Type B pancreatic cell (in vitro differentiated cells): ENCODE results near the gene BAZ2A. TPM values are rescaled to one million over a fixed set of nuclear protein-coding genes. Genes with fewer than 3 reads are reported as not detected.
"Not testable (repeated sequence)": the region's sequence is repeated elsewhere in the genome, so short reads cannot be mapped to it uniquely, and the experiment has no call there.

ENCODE experiments used
- DNase-seq: peaks from one replicate; pipeline ENCODE4 v3.0.0; 2021; ENCODE audit warnings: mixed read lengths; ENCODE audit not compliant: unreplicated experiment; ENCODE audit errors: extremely low spot score
- H3K27ac Mint-ChIP-seq: 2 replicates; pipeline ENCODE4 v1.8.0; 2021; ENCODE audit warnings: mild to moderate bottlenecking, mixed read lengths
- H3K27me3 Mint-ChIP-seq: 2 replicates; pipeline ENCODE4 v1.8.0; 2021; ENCODE audit warnings: mixed read lengths
- H3K36me3 Mint-ChIP-seq: 2 replicates; pipeline ENCODE4 v1.8.0; 2021; ENCODE audit warnings: mixed read lengths
- H3K4me1 Mint-ChIP-seq: one replicate; pipeline ENCODE4 v1.8.0; 2021; ENCODE audit warnings: mixed read lengths; ENCODE audit not compliant: unreplicated experiment
- H3K4me3 Mint-ChIP-seq: 2 replicates; pipeline ENCODE4 v1.8.0; 2021; ENCODE audit warnings: mild to moderate bottlenecking, mixed read lengths
- H3K9me3 Mint-ChIP-seq: 2 replicates; pipeline ENCODE4 v1.8.0; 2021; ENCODE audit warnings: mixed read lengths
- total RNA-seq: library from RNA; stranded (reverse); gene quantifications from 2 replicates; pipeline ENCODE4 v1.2.1, GENCODE V29; 2021; ENCODE audit warnings: low replicate concordance
- TF ChIP-seq, protein P1 (sequence below): fragments of 200-600 bp; sonication (generic); conservative IDR thresholded peaks from 2 replicates; pipeline ENCODE4 v1.5.0; 2021; ENCODE audit warnings: antibody characterized with exemption, mild to moderate bottlenecking

BAZ2A gene
- total RNA-seq, 1 donor from 2014 or later: 108 TPM

DNA sequence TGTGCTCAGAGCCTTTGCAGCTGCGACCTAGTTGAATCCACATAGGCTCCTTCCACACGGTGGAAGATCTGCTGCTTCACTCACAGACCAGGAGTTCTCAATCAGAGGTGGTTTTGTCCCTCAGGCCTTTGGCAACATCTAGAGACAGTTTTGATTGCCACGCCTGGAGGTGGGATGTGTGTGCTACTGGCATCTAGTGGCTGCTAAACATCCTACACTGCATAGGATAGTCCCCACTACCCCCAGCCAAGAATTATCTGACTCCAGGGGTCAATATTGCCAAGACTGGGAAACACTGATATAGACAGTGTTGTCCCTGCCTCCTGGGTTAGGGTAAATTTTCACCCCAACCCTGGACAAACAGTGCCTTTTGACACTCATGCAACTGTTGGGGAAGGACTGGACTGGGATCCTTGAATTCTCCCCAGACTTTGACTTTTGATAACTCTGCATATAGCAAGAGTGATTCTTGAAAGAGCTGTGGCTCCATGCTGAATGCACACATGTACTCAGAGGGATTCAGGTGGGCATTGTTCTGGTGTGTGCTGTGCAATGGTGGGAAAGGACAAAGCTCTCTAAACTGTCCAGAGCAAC is 39.8 kb downstream of the BAZ2A start:
- TF ChIP-seq, protein P1, sequence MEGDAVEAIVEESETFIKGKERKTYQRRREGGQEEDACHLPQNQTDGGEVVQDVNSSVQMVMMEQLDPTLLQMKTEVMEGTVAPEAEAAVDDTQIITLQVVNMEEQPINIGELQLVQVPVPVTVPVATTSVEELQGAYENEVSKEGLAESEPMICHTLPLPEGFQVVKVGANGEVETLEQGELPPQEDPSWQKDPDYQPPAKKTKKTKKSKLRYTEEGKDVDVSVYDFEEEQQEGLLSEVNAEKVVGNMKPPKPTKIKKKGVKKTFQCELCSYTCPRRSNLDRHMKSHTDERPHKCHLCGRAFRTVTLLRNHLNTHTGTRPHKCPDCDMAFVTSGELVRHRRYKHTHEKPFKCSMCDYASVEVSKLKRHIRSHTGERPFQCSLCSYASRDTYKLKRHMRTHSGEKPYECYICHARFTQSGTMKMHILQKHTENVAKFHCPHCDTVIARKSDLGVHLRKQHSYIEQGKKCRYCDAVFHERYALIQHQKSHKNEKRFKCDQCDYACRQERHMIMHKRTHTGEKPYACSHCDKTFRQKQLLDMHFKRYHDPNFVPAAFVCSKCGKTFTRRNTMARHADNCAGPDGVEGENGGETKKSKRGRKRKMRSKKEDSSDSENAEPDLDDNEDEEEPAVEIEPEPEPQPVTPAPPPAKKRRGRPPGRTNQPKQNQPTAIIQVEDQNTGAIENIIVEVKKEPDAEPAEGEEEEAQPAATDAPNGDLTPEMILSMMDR: peak; percentile 57
- no peaks in the 10 kb centered on the region for H3K9me3 Mint-ChIP-seq
- H3K27ac Mint-ChIP-seq: no peak overlapping the region
- peaks cover 15% of the 10 kb centered on the region for H3K36me3 Mint-ChIP-seq
- H3K27me3 Mint-ChIP-seq: no peaks in the 10 kb centered on the region
- no peak overlapping the region for H3K4me3 Mint-ChIP-seq
- H3K4me1 Mint-ChIP-seq: peaks cover 7% of the 10 kb centered on the region
- DNase-seq: no peak

DNA sequence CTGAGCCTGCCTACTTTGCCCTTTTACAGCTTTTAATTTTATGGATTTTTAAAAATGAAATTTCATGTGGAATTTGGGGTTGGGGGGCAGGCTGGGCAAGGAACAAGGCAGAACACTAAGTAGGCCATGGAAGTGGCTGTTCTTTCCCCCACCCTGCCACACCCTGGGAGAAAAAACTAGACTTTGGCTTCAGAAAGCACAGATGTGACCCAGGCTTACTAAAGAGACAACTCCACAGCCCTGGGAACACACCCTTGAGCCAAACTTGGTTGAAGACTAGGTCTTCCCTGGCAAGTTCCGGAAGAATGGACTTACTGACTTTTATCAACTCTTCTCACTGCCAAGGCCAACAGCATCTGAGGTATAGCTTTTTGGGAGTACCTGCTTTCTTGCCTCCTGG is 40.3 kb downstream of the BAZ2A start:
- Mint-ChIP-seq H3K4me3 (no peak overlapping the region), H3K27me3 (no peaks in the 10 kb centered on the region), H3K9me3 (no peaks in the 10 kb centered on the region), H3K36me3 (peaks cover 15% of the 10 kb centered on the region), H3K27ac (no peak overlapping the region), H3K4me1 (peaks cover 7% of the 10 kb centered on the region)
- TF ChIP-seq, protein P1: no peak
- DNase-seq: no peak

DNA sequence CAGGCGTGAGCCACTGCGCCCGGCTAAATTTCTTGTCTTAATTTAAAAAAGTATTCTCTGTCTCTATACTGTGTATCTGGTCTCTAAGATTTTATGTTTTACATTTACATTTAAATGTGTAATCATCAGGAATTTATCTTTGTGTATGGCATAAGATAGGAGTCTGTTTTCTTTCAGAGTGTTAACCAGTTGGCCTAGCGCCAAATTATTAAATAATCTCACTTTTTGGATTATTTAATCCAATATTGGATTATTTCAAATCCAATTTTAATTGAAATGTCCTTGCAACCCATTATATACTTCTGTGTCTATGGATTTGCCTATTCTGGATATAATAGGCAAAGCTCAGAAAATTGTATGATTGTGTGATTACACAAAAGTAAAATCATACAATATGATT is 45.0 kb downstream of the BAZ2A start:
- DNase-seq: no peak
- Mint-ChIP-seq H3K9me3 (no peaks in the 10 kb centered on the region), H3K27me3 (no peaks in the 10 kb centered on the region), H3K4me1 (no peaks in the 10 kb centered on the region), H3K4me3 (no peak overlapping the region), H3K27ac (no peak overlapping the region), H3K36me3 (peaks cover 14% of the 10 kb centered on the region)
- TF ChIP-seq, protein P1: no peak

DNA sequence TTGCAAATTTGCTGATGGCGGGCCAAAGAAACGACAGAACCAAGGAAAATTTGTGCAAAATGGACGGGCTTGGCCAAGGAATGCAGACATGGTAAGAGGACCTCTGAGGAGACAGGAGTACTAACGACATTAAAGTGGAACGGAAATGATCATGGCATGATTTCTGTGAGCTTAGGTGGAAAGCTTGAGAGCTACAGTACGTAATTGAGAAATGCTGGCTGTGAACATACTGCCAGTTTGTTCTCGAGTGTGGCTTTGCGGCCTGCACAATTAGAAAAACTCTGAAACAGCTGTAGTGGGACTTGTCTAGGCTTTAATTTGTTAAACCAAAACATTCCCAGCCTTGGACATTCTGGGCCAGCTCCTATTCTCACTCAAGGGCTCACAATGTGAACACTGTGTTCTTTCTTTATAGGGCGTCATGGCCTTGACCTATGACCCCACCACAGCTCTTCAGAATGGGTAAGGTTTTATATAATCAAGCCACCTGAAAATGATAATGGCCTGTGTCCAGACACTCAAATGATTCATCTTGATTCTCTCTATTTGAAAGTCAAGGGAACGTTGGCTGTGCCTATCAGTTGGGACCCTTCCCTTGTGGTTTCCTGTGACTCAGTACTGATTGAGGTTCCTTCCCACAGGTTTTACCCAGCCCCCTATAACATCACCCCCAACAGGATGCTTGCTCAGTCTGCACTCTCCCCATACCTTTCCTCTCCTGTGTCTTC is 48.5 kb downstream of the BAZ2A start:
- TF ChIP-seq, protein P1: no peak
- no peaks in the 10 kb centered on the region for H3K4me1 Mint-ChIP-seq
- no peak overlapping the region for H3K4me3 Mint-ChIP-seq
- no peak overlapping the region for H3K27ac Mint-ChIP-seq
- H3K36me3 Mint-ChIP-seq: peaks cover 5% of the 10 kb centered on the region
- H3K27me3 Mint-ChIP-seq: no peaks in the 10 kb centered on the region
- H3K9me3 Mint-ChIP-seq: no peaks in the 10 kb centered on the region
- DNase-seq: no peak

DNA sequence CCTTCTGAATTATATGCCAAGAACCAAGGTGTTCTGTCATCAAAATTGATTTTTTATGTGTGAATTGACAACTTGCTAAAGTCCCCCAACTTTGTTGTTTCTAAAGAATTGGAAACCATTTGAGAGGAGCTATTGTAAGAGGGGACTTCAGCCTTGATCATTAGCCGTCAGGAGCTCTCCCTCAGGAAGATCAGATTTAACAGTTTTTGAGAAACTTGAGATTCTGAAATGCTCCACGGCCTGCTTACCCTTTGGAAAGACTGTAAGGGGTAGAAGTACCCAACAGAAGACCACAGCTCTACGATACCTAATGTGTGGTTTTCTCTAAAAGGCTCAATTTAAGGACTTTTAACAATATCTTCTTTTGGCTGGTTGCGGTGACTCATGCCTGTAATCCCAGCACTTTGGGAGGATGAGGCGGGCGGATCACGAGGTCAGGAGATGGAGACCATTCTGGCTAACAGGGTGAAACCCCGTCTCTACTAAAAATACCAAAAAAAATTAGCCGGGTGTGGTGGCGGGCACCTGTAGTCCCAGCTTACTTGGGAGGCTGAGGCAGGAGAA is 51.1 kb downstream of the BAZ2A start:
- H3K4me3 Mint-ChIP-seq: no peak overlapping the region

DNA sequence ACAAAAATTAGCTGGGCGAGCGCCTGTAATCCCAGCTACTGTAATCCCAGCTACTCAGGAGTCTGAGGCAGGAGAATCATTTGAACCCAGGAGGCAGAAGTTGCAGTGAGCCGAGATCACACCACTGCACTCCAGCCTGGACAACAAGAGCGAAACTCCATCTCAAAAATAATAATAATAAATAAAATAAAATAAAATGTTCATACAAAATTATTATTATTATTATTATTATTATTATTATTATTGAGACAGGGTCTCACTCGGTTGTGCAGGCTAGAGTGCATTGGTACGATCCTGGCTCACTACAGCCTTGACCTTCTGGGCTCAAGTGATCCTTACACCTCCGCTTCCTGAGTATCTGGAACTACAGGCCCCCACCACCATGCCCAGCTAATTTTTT is 52.9 kb downstream of the BAZ2A start:
- not testable (repeated sequence) for H3K9me3 Mint-ChIP-seq, H3K36me3 Mint-ChIP-seq, DNase-seq, H3K27ac Mint-ChIP-seq, H3K4me3 Mint-ChIP-seq, H3K4me1 Mint-ChIP-seq, H3K27me3 Mint-ChIP-seq

More for the DNA sequence above, 51.1 kb downstream of the BAZ2A start:
- Mint-ChIP-seq H3K27me3 (no peaks in the 10 kb centered on the region), H3K27ac (no peak overlapping the region), H3K36me3 (peaks cover 5% of the 10 kb centered on the region), H3K9me3 (no peaks in the 10 kb centered on the region), H3K4me1 (no peaks in the 10 kb centered on the region)
- TF ChIP-seq, protein P1: no peak
- DNase-seq: no peak
